RKO (cell line): ENCODE measurements around the gene S100A7A.
"Not testable (repeated sequence)": the region's sequence is repeated elsewhere in the genome, so short reads cannot be mapped to it uniquely, and the experiment has no call there.

Source experiments
- DNase-seq: peaks from one replicate; pipeline ENCODE4 v3.0.0-alpha.2; 2016; ENCODE audit warnings: low spot score

Gene S100A7A

GRCh38 chr1:153395776-153396175, 20.5 kb upstream of the S100A7A start:
- no peak for DNase-seq

GRCh38 chr1:153396461-153396860, 19.9 kb upstream of the S100A7A start:
- no peak for DNase-seq

- no peak for DNase-seq
Measured at GRCh38 chr1:153397051-153397923, 19.0 kb upstream of the S100A7A start.

- no peak for DNase-seq
Measured at GRCh38 chr1:153397924-153398651, 18.2 kb upstream of the S100A7A start.

GRCh38 chr1:153399401-153400055, 16.8 kb upstream of the S100A7A start:
- no peak for DNase-seq

- no peak for DNase-seq
Measured at GRCh38 chr1:153400244-153400643, 16.1 kb upstream of the S100A7A start.

- no peak for DNase-seq
Measured at GRCh38 chr1:153401461-153401860, 14.9 kb upstream of the S100A7A start.

- no peak for DNase-seq
Measured at GRCh38 chr1:153402226-153402625, 14.1 kb upstream of the S100A7A start.

GRCh38 chr1:153403421-153404085, 12.8 kb upstream of the S100A7A start:
- DNase-seq: no peak

- no peak for DNase-seq
Measured at GRCh38 chr1:153404086-153404635, 12.2 kb upstream of the S100A7A start.

- DNase-seq: peak; percentile 39
Measured at GRCh38 chr1:153404768-153405167, 11.6 kb upstream of the S100A7A start.

- DNase-seq: not testable (repeated sequence)
Measured at GRCh38 chr1:153405825-153406599, 10.3 kb upstream of the S100A7A start.

GRCh38 chr1:153407274-153407673, 9.0 kb upstream of the S100A7A start:
- not testable (repeated sequence) for DNase-seq

GRCh38 chr1:153413961-153414360, 2.4 kb upstream of the S100A7A start:
- DNase-seq: not testable (repeated sequence)

GRCh38 chr1:153417136-153417888, 992 bp downstream of the S100A7A start:
- DNase-seq: no peak

GRCh38 chr1:153418758-153419435, 2.6 kb downstream of the S100A7A start:
- not testable (repeated sequence) for DNase-seq

- not testable (repeated sequence) for DNase-seq
Measured at GRCh38 chr1:153419436-153419793, 3.1 kb downstream of the S100A7A start.

GRCh38 chr1:153420306-153420705, 4.0 kb downstream of the S100A7A start:
- DNase-seq: no peak

- DNase-seq: peak; percentile 65
Measured at GRCh38 chr1:153422450-153423068, 6.2 kb downstream of the S100A7A start.
